B cell (primary cell): Measurements from ENCODE around the gene EBF3. TPM values are rescaled to one million over a fixed set of nuclear protein-coding genes. Genes with fewer than 3 reads are reported as not detected.

Experiments used
- ATAC-seq: fragments of 200-7000 bp; cut with Tn5 transposase; one replicate; pipeline ENCODE4 v1.10.0; 2021; ENCODE audit warnings: low read depth, mild to moderate bottlenecking, moderate number of reproducible peaks, moderate library complexity
- CTCF ChIA-PET: fragments of 350-600 bp; sonication (Branson Sonifier 250); formaldehyde crosslinking; loops from one replicate; lab custom pipeline; 2021; ENCODE audit warnings: antibody characterized with exemption, inconsistent platforms; lab: Charles Lee
- POLR2A ChIA-PET: fragments of 350-600 bp; sonication (Branson Sonifier 250); formaldehyde crosslinking; loops from one replicate; lab custom pipeline; 2021; ENCODE audit warnings: antibody characterized with exemption; lab: Charles Lee
- DNase-seq: peaks from one replicate; pipeline ENCODE4 v3.0.0; 2013
- H2AFZ ChIP-seq: 2 replicates; pipeline ENCODE4 v1.6.1; 2012; ENCODE audit warnings: mild to moderate bottlenecking, low read depth, low read length; ENCODE audit not compliant: insufficient read depth, poor library complexity, severe bottlenecking
- H3K27ac ChIP-seq, 2 donors: 1 replicate in 1 of 2; 2 replicates in 1 of 2; pipeline ENCODE4 v1.5.1; 2012 to 2013; ENCODE audit warnings: low read length in 2 of 2, mild to moderate bottlenecking in 2 of 2, moderate library complexity in 1 of 2
- H3K27me3 ChIP-seq, 4 experiments: fragments of 200-600 bp in 1 of 4; sonication (generic) in 1 of 4; replicated peaks in 1 of 4; 1 replicate in 2 of 4; 2 replicates in 2 of 4; pipeline versions ENCODE4 v1.6.1 to v1.7.0; 2013 to 2016; ENCODE audit warnings: low read length in 3 of 4, mild to moderate bottlenecking in 2 of 4, mixed read lengths in 1 of 4, moderate library complexity in 1 of 4; ENCODE audit not compliant: insufficient read depth in 4 of 4, control insufficient read depth in 3 of 4; ENCODE audit errors: control extremely low read depth in 1 of 4
- H3K36me3 ChIP-seq, 2 experiments: replicated peaks in 1 of 2; 1 replicate in 1 of 2; 2 replicates in 1 of 2; pipeline versions ENCODE4 v1.6.1 to v1.7.1; 2013; ENCODE audit warnings: low read length in 1 of 2; ENCODE audit not compliant: insufficient read depth in 2 of 2, control insufficient read depth in 1 of 2; ENCODE audit errors: control extremely low read depth in 1 of 2, extremely low read depth in 1 of 2
- H3K4me1 ChIP-seq, 2 donors: fragments of 200-600 bp in 1 of 2; sonication (generic) in 1 of 2; 1 replicate in 1 of 2; 2 replicates in 1 of 2; pipeline versions ENCODE4 v1.5.1 to v1.6.1; 2013 to 2017; ENCODE audit warnings: low read length in 2 of 2; ENCODE audit not compliant: control insufficient read depth in 2 of 2, insufficient read depth in 2 of 2
- H3K4me2 ChIP-seq: replicated peaks from 2 replicates; pipeline ENCODE3; 2012; ENCODE audit warnings: mild to moderate bottlenecking, low read depth, low read length; ENCODE audit not compliant: poor library complexity, severe bottlenecking
- H3K4me3 ChIP-seq, 5 experiments: fragments of 200-600 bp in 1 of 5; sonication (generic) in 1 of 5; 1 replicate in 3 of 5; 2 replicates in 2 of 5; pipeline versions ENCODE4 v1.5.1 to v1.7.0; 2011 to 2016; ENCODE audit warnings: low read length in 4 of 5, mild to moderate bottlenecking in 4 of 5, low read depth in 2 of 5, control low read depth in 1 of 5, moderate library complexity in 1 of 5; ENCODE audit not compliant: insufficient read depth in 1 of 5; ENCODE audit errors: control extremely low read depth in 1 of 5, extremely low read depth in 1 of 5
- H3K79me2 ChIP-seq: fragments of 200-600 bp; sonication (generic); one replicate; pipeline ENCODE4 v1.6.0; 2016; ENCODE audit warnings: low read length; ENCODE audit not compliant: control insufficient read depth, insufficient read depth
- H3K9ac ChIP-seq: fragments of 200-600 bp; sonication (generic); 2 replicates; pipeline ENCODE4 v1.6.1; 2017; ENCODE audit warnings: mild to moderate bottlenecking, low read length, moderate library complexity
- H3K9me3 ChIP-seq, 3 donors: one replicate each; pipeline versions ENCODE4 v1.6.1 to v1.7.1; 2013; ENCODE audit warnings: low read length in 2 of 3; ENCODE audit not compliant: control insufficient read depth in 2 of 3, insufficient read depth in 1 of 3; ENCODE audit errors: control extremely low read depth in 1 of 3
- H4K20me1 ChIP-seq: 2 replicates; pipeline ENCODE4 v1.6.0; 2012; ENCODE audit warnings: mild to moderate bottlenecking, low read length; ENCODE audit not compliant: insufficient read depth, control insufficient read depth, poor library complexity, severe bottlenecking
- H3K27ac Mint-ChIP-seq: one replicate; pipeline ENCODE4 v1.8.0; 2021; ENCODE audit warnings: mixed read lengths
- H3K27me3 Mint-ChIP-seq: one replicate; pipeline ENCODE4 v1.8.0; 2021; ENCODE audit warnings: mixed read lengths
- H3K4me1 Mint-ChIP-seq: one replicate; pipeline ENCODE4 v1.8.0; 2021; ENCODE audit warnings: mixed read lengths
- H3K4me3 Mint-ChIP-seq: one replicate; pipeline ENCODE4 v1.8.0; 2021; ENCODE audit warnings: mixed read lengths
- H3K9me3 Mint-ChIP-seq: one replicate; pipeline ENCODE4 v1.8.0; 2022; ENCODE audit warnings: mixed read lengths; ENCODE audit not compliant: insufficient read depth
- CTCF ChIP-seq: fragments of 200-600 bp; IDR thresholded peaks from one replicate; pipeline ENCODE4 v1.8.0; 2022; ENCODE audit warnings: antibody characterized with exemption, mild to moderate bottlenecking
- EZH2 ChIP-seq: IDR thresholded peaks from 2 replicates; pipeline ENCODE4 v1.6.1; 2012; ENCODE audit warnings: borderline replicate concordance, low read depth, mild to moderate bottlenecking, moderate library complexity, low read length; ENCODE audit not compliant: insufficient read depth, poor library complexity, severe bottlenecking
- WGBS: methylation state at CpG from one replicate; pipeline ENCODE4 v1.1.5; 2013; ENCODE audit warnings: missing lambda C conversion rate; ENCODE audit not compliant: insufficient coverage; 5-methylcytosine and 5-hydroxymethylcytosine counted together
- intact Hi-C: fragments of 100-400 bp; cut with micrococcal nuclease; formaldehyde crosslinking; loops from one replicate; pipeline ENCODE4 v1.10.0; 2022
- polyA plus RNA-seq: library from polyadenylated mRNA; depleted of rRNA; stranded (reverse); fragments of >200 nt; gene quantifications from 2 replicates; pipeline ENCODE4 v1.2.3, GENCODE V29; 2012
- total RNA-seq, 2 donors: library from RNA; stranded (reverse); fragments of 120-200 nt in 1 of 2; gene quantifications; 1 replicate in 1 of 2; 2 replicates in 1 of 2; pipeline versions ENCODE4 v1.2.3 to v1.2.4, GENCODE V29; 2013 to 2022

The EBF3 gene
- total and polyA plus RNA-seq, 2 donors (not counting 1 experiment from before 2014, with no cell fraction given) = not detected

GRCh38 chr10:129924375-129925085 lies 39.5 kb downstream of the EBF3 start:
- H2AFZ ChIP-seq = no peak overlapping the region
- DNase-seq = peak; percentile 8
- Mint-ChIP-seq H3K27me3 (no peaks in the 10 kb centered on the region), H3K9me3 (no peaks in the 10 kb centered on the region), H3K27ac (no peak overlapping the region), H3K4me3 (no peak overlapping the region), H3K4me1 (no peaks in the 10 kb centered on the region)
- POLR2A ChIA-PET = no interaction called here
- H3K4me2 ChIP-seq = no peak overlapping the region
- intact Hi-C loops = no loop called here
- H3K27ac ChIP-seq = no peak overlapping the region
- CTCF ChIA-PET = interaction anchor here (1.1 kb wide), 1 partner anchor 9 kb away, joined by 3 read pairs; no protein-coding TSS in a partner anchor
- 95% methylated on average over 13 of the region's 16 CpGs for WGBS
- TF ChIP-seq EZH2 = no peak
- no peak for TF ChIP-seq CTCF
- H3K9me3 ChIP-seq = peaks cover 0 to 3% (median 0%) of the 10 kb centered on the region in 3 donors
- H3K36me3 ChIP-seq = no peaks in the 10 kb centered on the region
- no peak overlapping the region for H3K4me3 ChIP-seq
- no peak overlapping the region for H3K9ac ChIP-seq
- H4K20me1 ChIP-seq = no peaks in the 10 kb centered on the region
- no peak for ATAC-seq
- H3K4me1 ChIP-seq = no peaks in the 10 kb centered on the region
- no peaks in the 10 kb centered on the region for H3K27me3 ChIP-seq
- H3K79me2 ChIP-seq = no peaks in the 10 kb centered on the region

- ChIA-PET POLR2A (no interaction called here), CTCF (no interaction called here)
- Histone ChIP-seq H3K27ac (no peak overlapping the region), H3K79me2 (no peaks in the 10 kb centered on the region), H3K9me3 (peaks cover 0 to 3% (median 0%) of the 10 kb centered on the region in 3 donors), H2AFZ (no peak overlapping the region), H3K4me2 (no peak overlapping the region), H3K27me3 (no peaks in the 10 kb centered on the region), H3K9ac (no peak overlapping the region), H4K20me1 (no peaks in the 10 kb centered on the region), H3K4me1 (no peaks in the 10 kb centered on the region), H3K36me3 (no peaks in the 10 kb centered on the region), H3K4me3 (no peak overlapping the region)
- TF ChIP-seq EZH2 = no peak
- no peak for TF ChIP-seq CTCF
- intact Hi-C loops = no loop called here
- no peak for ATAC-seq
- Mint-ChIP-seq H3K27me3 (no peaks in the 10 kb centered on the region), H3K27ac (no peak overlapping the region), H3K4me3 (no peak overlapping the region), H3K4me1 (no peaks in the 10 kb centered on the region), H3K9me3 (no peaks in the 10 kb centered on the region)
- 90% methylated on average over 15 of the region's 18 CpGs for WGBS
- DNase-seq = no peak
Observed at GRCh38 chr10:129922598-129923123, 41.4 kb downstream of the EBF3 start.
